ENCODE data around the gene BRD9.

DNA sequence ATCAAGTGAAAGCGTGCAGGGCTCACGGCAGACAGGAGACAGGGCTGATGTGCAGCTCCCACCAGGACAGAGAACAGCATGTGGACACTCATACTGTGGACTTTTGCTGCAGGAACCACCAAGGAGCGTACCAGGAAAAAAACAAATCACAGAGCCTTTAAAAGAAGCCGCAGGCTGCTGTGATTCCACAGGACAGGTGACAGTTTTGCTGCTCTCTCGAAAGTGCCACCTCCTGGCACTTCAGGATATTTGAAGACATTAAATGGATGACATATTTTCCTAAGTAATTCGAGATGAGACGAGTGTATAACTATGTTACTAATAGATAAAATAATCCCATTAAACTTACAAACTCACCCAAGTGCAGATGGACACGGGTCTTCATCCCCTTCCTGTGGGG is 71.1 kb downstream of the BRD9 start:
- TF ChIP-seq, protein P1, sequence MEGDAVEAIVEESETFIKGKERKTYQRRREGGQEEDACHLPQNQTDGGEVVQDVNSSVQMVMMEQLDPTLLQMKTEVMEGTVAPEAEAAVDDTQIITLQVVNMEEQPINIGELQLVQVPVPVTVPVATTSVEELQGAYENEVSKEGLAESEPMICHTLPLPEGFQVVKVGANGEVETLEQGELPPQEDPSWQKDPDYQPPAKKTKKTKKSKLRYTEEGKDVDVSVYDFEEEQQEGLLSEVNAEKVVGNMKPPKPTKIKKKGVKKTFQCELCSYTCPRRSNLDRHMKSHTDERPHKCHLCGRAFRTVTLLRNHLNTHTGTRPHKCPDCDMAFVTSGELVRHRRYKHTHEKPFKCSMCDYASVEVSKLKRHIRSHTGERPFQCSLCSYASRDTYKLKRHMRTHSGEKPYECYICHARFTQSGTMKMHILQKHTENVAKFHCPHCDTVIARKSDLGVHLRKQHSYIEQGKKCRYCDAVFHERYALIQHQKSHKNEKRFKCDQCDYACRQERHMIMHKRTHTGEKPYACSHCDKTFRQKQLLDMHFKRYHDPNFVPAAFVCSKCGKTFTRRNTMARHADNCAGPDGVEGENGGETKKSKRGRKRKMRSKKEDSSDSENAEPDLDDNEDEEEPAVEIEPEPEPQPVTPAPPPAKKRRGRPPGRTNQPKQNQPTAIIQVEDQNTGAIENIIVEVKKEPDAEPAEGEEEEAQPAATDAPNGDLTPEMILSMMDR (IDR thresholded peaks at IDR 0.05; ENCODE audit: insufficient read depth, low read length): no peak
- no peak for TF ChIP-seq GABPA (IDR thresholded peaks at IDR 0.05; ENCODE audit: low read depth)

All from HL-60 (cell line).